HG03066 (cell line): Measurements from ENCODE around the gene LHFPL6.

Experiments used
- ATAC-seq: cut with Tn5 transposase; IDR thresholded peaks from one replicate; pipeline ENCODE4 v1.9.1; 2021; ENCODE audit warnings: low read depth; ENCODE audit not compliant: unreplicated experiment

The LHFPL6 gene

DNA sequence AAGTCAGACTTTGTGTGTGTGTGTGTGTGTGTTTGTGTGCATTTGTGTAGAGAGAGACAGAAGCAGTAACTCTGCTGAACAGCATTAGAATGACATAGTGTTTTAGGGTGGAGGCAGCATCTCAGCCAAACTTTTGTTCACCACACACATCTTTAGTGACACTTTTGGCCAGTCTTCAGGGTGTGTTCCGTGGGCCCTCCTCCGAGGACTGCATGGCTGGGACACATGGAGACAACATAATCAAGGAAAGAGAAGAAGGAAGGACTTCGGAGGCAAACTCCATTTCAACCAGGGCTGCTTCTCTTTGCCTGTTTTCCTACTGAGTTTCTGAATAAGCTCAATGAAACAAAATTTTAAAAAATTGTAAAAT lies 205.1 kb downstream of the LHFPL6 start:
- no peak for ATAC-seq

DNA sequence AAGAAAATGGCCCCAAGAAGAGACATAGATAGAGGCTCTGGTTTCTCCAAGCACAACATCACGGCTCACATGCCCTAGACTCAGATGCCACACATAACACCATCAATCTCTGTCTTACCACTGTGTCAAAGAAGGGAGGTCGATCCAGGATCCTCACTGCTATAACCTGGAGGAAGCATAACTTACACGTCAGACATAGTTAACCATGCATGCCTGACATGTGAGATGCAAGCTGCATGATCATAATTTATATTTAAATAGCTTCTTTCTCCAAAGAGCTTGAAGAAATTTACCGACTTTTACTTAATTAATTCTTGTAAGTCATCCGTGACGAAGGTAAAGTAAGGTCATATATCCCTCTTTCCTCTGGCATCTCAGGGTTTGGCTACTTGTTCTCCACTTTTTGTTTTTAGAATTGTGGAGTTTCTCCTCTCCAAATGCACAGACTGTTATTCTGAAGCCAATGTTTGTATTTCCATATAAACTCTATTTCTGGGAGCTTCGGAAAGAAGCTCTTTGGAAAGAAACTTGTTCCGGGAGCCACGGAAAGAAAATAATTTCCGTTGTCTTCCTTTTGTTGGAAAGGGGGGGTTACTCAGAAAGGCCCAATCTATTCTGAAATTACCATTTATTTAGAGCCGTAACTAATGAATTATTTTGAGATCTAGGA lies 205.6 kb downstream of the LHFPL6 start:
- no peak for ATAC-seq

DNA sequence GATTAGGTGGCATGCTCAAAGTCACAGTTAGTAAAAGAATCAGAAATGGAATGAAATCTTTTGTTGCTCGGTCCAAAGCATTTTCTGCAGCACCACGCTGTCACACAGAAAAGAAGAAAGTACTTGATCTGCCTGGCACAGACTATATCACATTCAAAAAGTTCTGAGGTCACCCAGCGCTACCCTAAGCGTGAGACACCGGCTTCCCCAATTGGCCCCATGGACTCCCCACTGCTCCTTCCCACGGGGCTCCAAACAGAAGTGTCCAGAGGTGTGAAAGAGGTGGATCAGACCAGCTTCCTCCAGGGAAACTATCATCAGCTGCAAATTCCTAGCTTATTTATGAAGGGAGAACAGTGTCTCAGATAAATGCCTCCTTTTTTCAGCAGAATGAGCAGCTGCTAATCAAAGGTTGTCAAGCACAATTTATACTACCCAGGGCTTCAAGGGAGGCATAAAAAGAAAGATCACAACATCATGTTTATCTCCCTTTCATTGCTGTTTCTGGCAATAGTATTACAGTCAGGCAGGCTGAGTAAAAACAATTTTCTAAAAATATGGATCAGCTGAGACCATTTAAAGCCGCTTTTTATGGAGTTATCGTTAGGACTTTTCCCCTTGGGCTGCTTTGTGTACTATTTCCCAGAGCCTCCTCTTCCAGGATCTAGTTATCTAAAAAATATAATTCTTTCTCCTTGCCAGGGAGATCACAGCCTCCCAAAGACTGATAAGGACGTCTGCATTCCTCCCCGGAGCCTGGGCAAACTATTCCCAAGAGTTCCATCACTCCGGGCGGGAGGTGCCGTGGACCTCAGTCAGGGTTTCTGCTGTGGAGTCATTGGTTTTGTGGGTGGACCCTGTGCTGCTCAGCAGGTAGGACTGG lies 208.0 kb downstream of the LHFPL6 start:
- ATAC-seq, result no peak

GRCh38 chr13:39391761-39392160 lies 211.2 kb downstream of the LHFPL6 start:
- no peak for ATAC-seq

DNA sequence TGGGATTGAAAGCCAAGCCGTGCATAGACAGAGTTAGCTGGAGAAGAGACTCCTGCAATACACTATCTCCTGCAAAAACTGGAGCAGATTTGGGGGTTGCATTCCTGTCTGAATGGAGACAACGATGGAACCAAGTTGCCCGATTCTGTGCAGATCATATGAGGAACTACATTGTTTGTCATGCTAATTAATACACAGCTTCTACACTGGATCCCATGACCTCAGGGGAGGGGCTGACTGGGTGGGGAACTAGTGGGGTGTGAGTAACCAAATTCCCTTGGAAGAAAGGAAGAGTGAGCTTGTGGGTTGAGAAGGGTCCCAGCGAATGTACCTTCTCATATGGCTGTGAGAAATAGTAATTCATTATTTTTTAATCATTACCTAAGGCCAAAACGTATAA lies 214.0 kb downstream of the LHFPL6 start:
- no peak for ATAC-seq

DNA sequence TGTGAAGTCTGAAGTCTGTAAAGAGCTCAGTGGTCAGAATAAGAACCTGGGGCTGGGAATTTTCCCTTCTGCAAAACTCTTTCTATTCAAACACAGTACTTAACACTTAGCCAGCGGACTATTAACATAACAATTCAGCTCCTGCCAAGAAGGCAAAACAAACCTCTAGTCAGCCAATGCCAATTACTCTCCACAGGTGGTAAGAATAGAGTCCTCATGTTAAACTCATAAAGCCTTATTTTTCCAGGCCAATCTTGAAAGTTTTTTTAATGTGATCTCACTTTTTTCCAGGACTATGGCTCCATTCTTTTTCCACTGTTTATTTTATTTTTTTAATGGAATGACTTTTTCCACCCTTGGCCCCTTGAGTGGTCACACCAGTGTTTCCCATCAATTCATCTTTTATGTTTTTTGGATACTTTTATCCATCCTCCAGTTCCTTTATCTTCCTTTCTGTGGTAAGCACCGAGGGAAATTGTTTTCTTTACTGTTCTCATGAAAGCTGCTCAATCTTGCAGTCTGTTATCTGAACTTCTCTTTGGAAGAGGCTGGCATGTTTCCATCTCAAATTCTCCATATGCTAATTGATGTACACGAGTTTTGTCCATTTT lies 217.3 kb downstream of the LHFPL6 start:
- ATAC-seq, result no peak

DNA sequence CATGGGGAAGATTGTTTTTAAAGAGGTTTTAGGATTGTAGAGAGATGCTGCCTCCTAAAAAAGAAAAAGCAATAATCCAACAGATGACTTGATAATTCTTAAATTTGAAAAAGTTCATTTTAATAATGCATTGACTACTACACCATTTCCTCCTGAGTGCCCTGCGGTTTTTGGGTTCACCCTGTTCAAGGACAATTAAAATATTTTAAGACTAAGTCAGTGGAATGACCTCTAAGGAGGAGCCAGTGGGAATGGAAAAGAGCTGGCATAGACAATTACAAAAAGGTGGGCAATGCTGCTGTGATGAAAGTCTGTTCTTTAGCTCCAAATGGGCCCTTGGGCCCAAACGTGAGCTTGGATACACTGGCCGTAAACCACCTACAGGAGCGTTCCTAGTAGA lies 217.8 kb downstream of the LHFPL6 start:
- ATAC-seq, result no peak

DNA sequence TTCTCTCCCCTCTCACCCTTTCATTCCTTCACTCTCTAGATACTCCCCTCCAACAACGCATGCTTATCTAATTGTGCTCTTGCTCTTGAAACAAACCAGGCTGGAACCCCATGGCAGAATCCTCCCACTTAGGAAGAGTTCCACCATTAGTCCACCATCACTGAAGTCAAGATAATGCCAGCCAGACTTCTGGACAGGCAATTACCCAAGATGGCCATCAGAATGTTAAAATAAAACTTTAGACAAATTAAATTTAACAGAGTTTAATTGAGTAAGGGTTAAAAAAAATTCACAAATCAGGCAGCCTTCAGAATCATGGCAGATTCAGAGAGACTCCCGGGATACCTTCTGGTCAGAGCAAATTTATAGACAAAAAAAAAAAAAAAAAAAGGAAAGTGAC lies 221.5 kb downstream of the LHFPL6 start:
- no peak for ATAC-seq

DNA sequence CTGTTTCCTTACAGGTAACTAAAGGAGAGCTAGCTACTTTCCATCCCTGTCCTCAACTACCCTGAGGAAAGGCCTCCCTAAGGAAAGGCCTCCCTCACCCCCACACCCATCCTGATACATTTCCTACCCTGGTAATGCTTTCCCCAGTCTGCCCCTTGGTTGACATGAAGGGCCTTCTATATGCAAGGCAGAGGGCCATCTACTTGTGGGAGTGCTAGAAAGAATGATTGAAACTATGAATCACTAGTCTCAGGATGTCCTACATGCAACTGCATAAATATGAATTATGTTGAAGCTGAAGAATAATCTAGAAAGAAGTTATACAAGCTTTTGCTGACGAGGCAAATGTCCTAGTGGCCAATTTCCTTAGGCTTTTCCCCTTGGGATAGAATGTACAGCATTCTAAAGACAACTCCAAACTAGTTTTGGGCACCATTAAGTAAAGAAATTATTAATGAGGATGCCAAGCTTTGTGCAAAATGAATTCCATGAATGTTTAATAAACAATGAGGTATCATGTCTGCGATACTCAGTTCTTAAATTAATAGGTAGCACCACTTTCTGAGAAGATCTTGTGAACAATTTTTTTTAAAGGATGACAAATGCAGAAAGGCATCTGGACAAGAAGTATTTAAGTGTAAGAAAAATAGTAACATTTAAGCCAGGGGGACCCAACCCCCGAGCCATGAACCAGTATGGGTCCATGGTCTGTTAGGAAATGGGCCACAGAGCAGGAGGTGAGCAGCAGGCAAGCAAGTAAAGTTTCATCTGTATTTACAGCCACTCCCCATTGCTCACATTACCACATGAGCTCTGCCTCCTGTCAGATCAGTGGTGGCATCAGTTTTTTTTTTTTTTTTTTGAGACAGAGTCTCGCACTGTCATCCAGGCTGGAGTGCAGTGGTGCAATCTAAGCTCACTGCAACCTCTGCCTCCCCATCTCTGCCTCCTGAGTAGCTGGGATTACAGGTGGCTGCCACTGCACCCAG lies 223.0 kb downstream of the LHFPL6 start:
- ATAC-seq, result no peak

DNA sequence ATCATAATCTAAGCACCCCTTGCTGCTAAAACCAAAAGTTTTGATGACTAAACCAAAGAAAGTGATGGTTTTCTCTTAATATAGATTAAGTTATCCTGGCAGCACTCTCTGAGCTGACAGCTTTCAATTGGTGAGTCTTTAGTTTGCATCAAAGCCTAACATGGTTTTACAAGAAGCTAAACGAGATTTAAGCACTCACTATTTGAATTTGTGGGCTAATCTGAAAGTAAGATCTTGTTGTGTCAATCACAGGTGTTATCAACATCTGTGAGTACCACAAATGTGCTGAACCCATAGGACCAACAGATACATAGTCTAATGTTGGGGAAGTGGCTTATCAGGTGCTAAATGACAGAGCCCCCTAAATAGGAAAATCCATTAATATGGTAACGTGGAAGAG lies 223.9 kb downstream of the LHFPL6 start:
- peak; percentile 86 for ATAC-seq

DNA sequence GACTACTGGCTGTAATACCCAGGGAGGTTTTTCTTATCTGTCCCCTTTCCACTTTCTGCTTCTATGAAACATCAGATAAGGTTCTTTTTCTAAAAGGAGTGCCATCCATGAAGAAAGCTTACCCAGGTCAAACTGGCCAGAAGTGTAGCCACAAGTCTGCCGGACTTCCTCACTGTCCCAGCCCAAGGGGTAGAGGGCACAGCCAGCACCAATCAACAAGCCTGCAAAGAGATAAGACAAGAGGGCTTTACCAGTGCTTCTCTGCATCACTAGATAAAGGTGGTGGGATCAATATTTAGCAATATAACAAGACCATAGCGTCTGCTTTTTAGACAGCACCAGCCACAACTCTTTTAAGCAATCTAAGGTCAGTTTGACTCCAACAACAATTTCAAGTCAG lies 224.7 kb downstream of the LHFPL6 start:
- ATAC-seq, result no peak

- ATAC-seq, result no peak
Measured at GRCh38 chr13:39377699-39378098, 225.3 kb downstream of the LHFPL6 start.

DNA sequence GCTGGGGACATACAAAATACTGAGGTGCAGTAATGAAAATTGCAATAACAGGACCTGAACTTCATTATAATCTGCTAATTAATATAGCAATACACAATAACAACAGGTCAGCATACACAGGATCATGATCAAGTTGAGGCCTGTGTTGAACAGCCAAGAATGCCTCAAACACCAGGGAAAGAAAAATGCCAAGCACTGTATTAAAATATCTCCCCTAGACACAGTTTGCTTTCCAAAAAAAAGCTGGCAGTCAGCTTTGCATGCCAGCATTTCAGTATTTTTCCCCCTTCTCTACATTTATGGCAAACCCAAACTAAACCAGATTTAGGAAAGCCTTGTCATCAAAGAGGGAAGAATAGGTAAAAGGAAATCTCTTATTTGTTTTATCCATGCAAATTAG lies 226.9 kb downstream of the LHFPL6 start:
- no peak for ATAC-seq

DNA sequence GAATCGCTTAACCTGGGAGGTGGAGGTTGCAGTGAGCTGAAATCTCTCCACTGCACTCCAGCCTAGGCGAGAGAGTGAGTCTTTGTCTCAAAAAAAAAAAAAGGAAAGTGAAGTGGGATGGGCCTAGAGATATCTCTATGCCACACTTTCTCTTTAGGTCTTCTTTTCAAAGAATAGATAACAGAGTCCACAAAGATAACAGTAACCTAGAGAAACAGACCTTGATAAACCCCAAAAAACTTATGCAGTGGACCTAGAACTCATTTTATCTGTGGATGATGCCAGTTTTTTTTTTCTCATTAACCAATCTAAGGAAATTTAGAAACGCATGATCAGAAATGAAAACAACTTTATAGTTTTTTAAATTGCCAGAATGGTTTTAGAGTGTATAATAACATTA lies 227.4 kb downstream of the LHFPL6 start:
- ATAC-seq, result no peak

DNA sequence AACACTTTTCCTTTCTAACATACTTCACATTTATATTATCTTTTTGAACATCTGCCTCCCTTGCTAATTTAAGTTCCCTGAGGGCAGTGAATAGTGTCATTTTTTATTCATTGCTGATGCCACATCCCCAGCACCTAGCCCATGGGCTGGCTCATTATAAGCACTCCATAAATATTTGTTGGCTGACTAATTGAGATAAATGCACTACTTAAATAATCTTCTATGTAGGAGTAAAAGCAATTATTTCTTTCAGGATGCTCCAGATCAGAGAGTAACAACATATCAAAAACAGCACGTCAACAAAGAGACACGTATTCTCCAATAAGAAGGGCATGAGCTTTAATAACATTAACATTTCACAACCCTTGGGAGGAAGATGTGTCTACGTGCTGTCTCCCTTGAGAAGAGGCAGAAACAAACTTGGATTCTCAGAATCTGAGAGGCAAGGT lies 228.2 kb downstream of the LHFPL6 start:
- no peak for ATAC-seq

- no peak for ATAC-seq
Measured at GRCh38 chr13:39373145-39373544, 229.8 kb downstream of the LHFPL6 start.

DNA sequence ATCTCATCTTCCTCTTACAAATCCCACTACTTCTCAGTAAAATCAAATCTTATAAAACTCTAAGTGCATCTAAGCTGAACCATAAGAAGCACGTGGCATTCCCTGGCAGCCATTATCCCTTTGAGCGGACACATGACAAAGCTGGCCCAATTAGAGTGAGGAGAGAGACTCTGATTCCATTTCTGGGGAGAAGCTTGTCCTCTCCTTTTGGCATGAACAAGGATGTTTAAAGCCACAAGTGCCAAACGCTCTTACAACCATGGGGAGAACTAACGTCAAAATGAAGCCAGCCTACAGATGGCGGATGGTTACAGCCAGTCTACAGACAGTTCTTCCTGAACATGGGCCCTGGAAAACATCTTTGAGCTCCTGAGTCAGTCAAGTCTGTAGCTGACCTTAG lies 231.3 kb downstream of the LHFPL6 start:
- ATAC-seq, result no peak

DNA sequence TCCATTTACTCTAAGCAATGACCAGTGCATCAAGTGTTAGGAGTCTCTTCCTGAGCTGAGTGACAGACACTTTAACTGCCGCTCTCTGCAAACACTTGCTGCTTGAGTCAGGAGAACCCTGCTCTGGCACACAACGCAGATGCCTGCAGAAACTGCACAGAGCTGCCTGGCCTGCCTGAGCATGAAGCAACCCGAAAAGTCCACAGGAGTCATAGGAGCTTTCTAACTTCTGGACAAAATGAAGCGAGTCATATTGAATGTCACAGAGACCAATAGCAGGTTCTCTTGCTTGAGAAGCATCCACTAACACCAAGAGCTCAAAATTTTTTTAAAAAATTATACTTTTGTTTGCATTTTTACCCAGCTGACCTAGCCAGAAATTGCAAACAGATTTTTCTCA lies 232.4 kb downstream of the LHFPL6 start:
- ATAC-seq, result no peak

- ATAC-seq, result no peak
Measured at GRCh38 chr13:39370048-39370447, 232.9 kb downstream of the LHFPL6 start.

GRCh38 chr13:39369161-39369890 lies 233.7 kb downstream of the LHFPL6 start:
- ATAC-seq, result no peak
